Caco-2 (cell line): ENCODE data around the gene ALOXE3. TPM values are rescaled to one million over a fixed set of nuclear protein-coding genes. Genes with fewer than 3 reads are reported as not detected.
A peak's percentile ranks its signal among the peaks of the same experiment; 100 is the strongest.

ENCODE experiments used
- BruUV-seq: library from RNA; stranded (reverse); fragments of 400-500 nt; replicated peaks from 2 replicates; lab custom pipeline; 2021; lab: Mats Ljungman, UMichigan
- CTCF ChIA-PET: fragments of 300-600 bp; sonication (Branson Sonifier 250); formaldehyde crosslinking; loops from one replicate; lab custom pipeline; 2022; ENCODE audit warnings: antibody characterized with exemption; lab: Charles Lee
- POLR2A ChIA-PET: fragments of 300-600 bp; sonication (Branson Sonifier 250); formaldehyde crosslinking; loops from one replicate; lab custom pipeline; 2022; ENCODE audit warnings: antibody characterized with exemption; lab: Charles Lee
- DNase-seq, 2 experiments: peaks; one replicate each; pipeline versions ENCODE4 v3.0.0 to v3.0.0-alpha.2; 2020 to 2022
- H3K27me3 ChIP-seq: replicated peaks from 2 replicates; pipeline ENCODE4 v1.6.0; 2011; ENCODE audit warnings: low read length; ENCODE audit not compliant: control insufficient read depth, insufficient read depth
- H3K36me3 ChIP-seq: 2 replicates; pipeline ENCODE4 v1.5.1; 2011; ENCODE audit warnings: low read length; ENCODE audit not compliant: control insufficient read depth, insufficient read depth
- H3K4me1 ChIP-seq: fragments of 250-450 bp; sonication (Bioruptor Pico); 2 replicates; pipeline ENCODE4 v1.5.1; 2020; ENCODE audit warnings: mild to moderate bottlenecking
- H3K4me3 ChIP-seq: 2 replicates; pipeline ENCODE4 v1.5.1; 2011; ENCODE audit warnings: low read depth, mild to moderate bottlenecking, control low read depth, low read length
- H3K9me3 ChIP-seq: fragments of 250-450 bp; sonication (Bioruptor Pico); 2 replicates; pipeline ENCODE4 v1.5.1; 2020; ENCODE audit warnings: mild to moderate bottlenecking, moderate library complexity
- H3K27ac Mint-ChIP-seq: one replicate; pipeline ENCODE4 v1.8.0; 2022; ENCODE audit warnings: mixed read lengths; ENCODE audit not compliant: unreplicated experiment
- H3K27me3 Mint-ChIP-seq: one replicate; pipeline ENCODE4 v1.8.0; 2022; ENCODE audit warnings: mixed read lengths; ENCODE audit not compliant: insufficient read depth, unreplicated experiment
- H3K36me3 Mint-ChIP-seq: one replicate; pipeline ENCODE4 v1.8.0; 2022; ENCODE audit warnings: mild to moderate bottlenecking, mixed read lengths; ENCODE audit not compliant: insufficient read depth, unreplicated experiment
- H3K4me1 Mint-ChIP-seq: one replicate; pipeline ENCODE4 v1.8.0; 2022; ENCODE audit warnings: low read depth, mixed read lengths; ENCODE audit not compliant: unreplicated experiment
- H3K4me3 Mint-ChIP-seq: one replicate; pipeline ENCODE4 v1.8.0; 2022; ENCODE audit warnings: mild to moderate bottlenecking, moderate library complexity, mixed read lengths; ENCODE audit not compliant: unreplicated experiment
- H3K9me3 Mint-ChIP-seq: one replicate; pipeline ENCODE4 v1.8.0; 2022; ENCODE audit warnings: mixed read lengths; ENCODE audit not compliant: unreplicated experiment
- CTCF ChIP-seq, 2 experiments: fragments of 200-600 bp in 1 of 2; IDR thresholded peaks; 1 replicate in 1 of 2; 2 replicates in 1 of 2; pipeline versions ENCODE4 v1.5.1 to v1.8.0; 2011 to 2022; ENCODE audit warnings: antibody characterized with exemption in 1 of 2, control low read depth in 1 of 2, inconsistent platforms in 1 of 2, low read depth in 1 of 2, low read length in 1 of 2, mild to moderate bottlenecking in 1 of 2, moderate library complexity in 1 of 2; ENCODE audit not compliant: insufficient read depth in 1 of 2, severe bottlenecking in 1 of 2, unreplicated experiment in 1 of 2
- intact Hi-C: fragments of 100-400 bp; cut with micrococcal nuclease; formaldehyde crosslinking; loops from one replicate; pipeline ENCODE4 v1.10.0; 2022; ENCODE audit not compliant: unreplicated experiment
- total RNA-seq: library from RNA; stranded (reverse); gene quantifications from 2 replicates; pipeline ENCODE4 v1.2.3, GENCODE V29; 2022

ALOXE3 gene
- total RNA-seq, 1 experiment from 2014 or later = not detected

GRCh38 chr17:8150194-8151119 lies 32.1 kb upstream of the ALOXE3 start:
- POLR2A ChIA-PET = no interaction called here
- no peak for DNase-seq

GRCh38 chr17:8149419-8150193 lies 31.3 kb upstream of the ALOXE3 start:
- intact Hi-C loops = no loop called here
- BruUV-seq = no TSS peak
- Histone ChIP-seq H3K36me3 (no peaks in the 10 kb centered on the region), H3K4me3 (no peak overlapping the region), H3K9me3 (no peaks in the 10 kb centered on the region), H3K4me1 (peaks cover 9% of the 10 kb centered on the region), H3K27me3 (no peaks in the 10 kb centered on the region)
- peaks cover 16% of the 10 kb centered on the region for H3K4me1 Mint-ChIP-seq
- H3K27me3 Mint-ChIP-seq = no peaks in the 10 kb centered on the region
- ChIA-PET POLR2A (no interaction called here), CTCF (no interaction called here)
- H3K36me3 Mint-ChIP-seq = peaks cover 22% of the 10 kb centered on the region
- no peaks in the 10 kb centered on the region for H3K9me3 Mint-ChIP-seq
- DNase-seq = no peak
- H3K27ac Mint-ChIP-seq = no peak overlapping the region
- TF ChIP-seq CTCF (IDR thresholded peaks at IDR 0.05; ENCODE audit: insufficient read depth in 1 of 2, low read depth in 1 of 2, low read length in 1 of 2, severe bottlenecking in 1 of 2, unreplicated experiment in 1 of 2) = no peak
- H3K4me3 Mint-ChIP-seq = no peak overlapping the region

More at GRCh38 chr17:8150194-8151119, 32.1 kb upstream of the ALOXE3 start:
- Mint-ChIP-seq H3K4me1 (peaks cover 21% of the 10 kb centered on the region), H3K36me3 (peaks cover 22% of the 10 kb centered on the region), H3K27me3 (no peaks in the 10 kb centered on the region), H3K4me3 (peak overlapping the region; percentile 27), H3K27ac (no peak overlapping the region), H3K9me3 (no peaks in the 10 kb centered on the region)
- Histone ChIP-seq H3K27me3 (no peaks in the 10 kb centered on the region), H3K4me3 (no peak overlapping the region), H3K36me3 (no peaks in the 10 kb centered on the region), H3K4me1 (peaks cover 17% of the 10 kb centered on the region), H3K9me3 (no peaks in the 10 kb centered on the region)
- TF ChIP-seq CTCF (IDR thresholded peaks at IDR 0.05; ENCODE audit: insufficient read depth in 1 of 2, low read depth in 1 of 2, low read length in 1 of 2, severe bottlenecking in 1 of 2, unreplicated experiment in 1 of 2) = no peak
- intact Hi-C loops = no loop called here
- CTCF ChIA-PET = no interaction called here
- no TSS peak for BruUV-seq

GRCh38 chr17:8148560-8148959 lies 30.2 kb upstream of the ALOXE3 start:
- CTCF ChIA-PET = no interaction called here
- BruUV-seq = no TSS peak
- DNase-seq = no peak
- peaks cover 18% of the 10 kb centered on the region for H3K36me3 Mint-ChIP-seq
- peaks cover 7% of the 10 kb centered on the region for H3K4me1 ChIP-seq
- no peaks in the 10 kb centered on the region for H3K27me3 ChIP-seq
- H3K9me3 ChIP-seq = no peaks in the 10 kb centered on the region
- H3K4me3 Mint-ChIP-seq = no peak overlapping the region
- H3K4me1 Mint-ChIP-seq = peaks cover 7% of the 10 kb centered on the region
- no peaks in the 10 kb centered on the region for H3K36me3 ChIP-seq
- no peak overlapping the region for H3K27ac Mint-ChIP-seq
- H3K27me3 Mint-ChIP-seq = no peaks in the 10 kb centered on the region
- TF ChIP-seq CTCF (IDR thresholded peaks at IDR 0.05; ENCODE audit: insufficient read depth in 1 of 2, low read depth in 1 of 2, low read length in 1 of 2, severe bottlenecking in 1 of 2, unreplicated experiment in 1 of 2) = no peak
- POLR2A ChIA-PET = no interaction called here
- intact Hi-C loops = no loop called here
- no peak overlapping the region for H3K4me3 ChIP-seq
- H3K9me3 Mint-ChIP-seq = no peaks in the 10 kb centered on the region
